Mammary epithelial cell (primary cell): ENCODE measurements around the gene TOP3A.

Experiments
- EZH2 ChIP-seq: IDR thresholded peaks from 2 replicates; pipeline ENCODE4 v1.6.1; 2012; ENCODE audit warnings: low read length, inconsistent platforms, borderline replicate concordance
- TF ChIP-seq, protein P1 (sequence below), 2 donors: IDR thresholded peaks in 1 of 2; conservative IDR thresholded peaks in 1 of 2; 2 replicates each; pipeline ENCODE4 v1.5.1; 2011 to 2012; ENCODE audit warnings: inconsistent platforms in 2 of 2, low read length in 2 of 2, mild to moderate bottlenecking in 2 of 2, control low read depth in 1 of 2, low read depth in 1 of 2; ENCODE audit not compliant: insufficient read depth in 1 of 2; ENCODE audit errors: extremely low read depth in 1 of 2

DNA sequence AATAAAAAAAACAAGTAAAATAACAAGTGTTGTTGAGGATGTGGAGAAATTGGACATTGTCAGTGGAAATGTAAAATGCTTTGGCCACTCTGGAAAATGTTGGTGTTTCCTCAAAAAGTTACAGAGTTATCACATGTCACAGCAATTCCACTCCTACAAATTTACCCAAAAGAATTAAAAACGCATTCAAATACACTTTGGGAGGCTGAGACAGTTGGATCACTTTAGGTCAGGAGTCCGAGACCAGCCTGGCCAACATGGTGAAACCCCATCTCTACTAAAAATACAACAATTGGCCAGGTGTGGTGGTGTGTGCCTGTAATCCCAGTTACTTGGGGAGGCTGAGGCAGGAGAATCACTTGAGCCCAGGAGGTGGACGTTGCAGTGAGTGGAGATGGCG, 5.6 kb downstream of the TOP3A start:
- TF ChIP-seq, protein P1, sequence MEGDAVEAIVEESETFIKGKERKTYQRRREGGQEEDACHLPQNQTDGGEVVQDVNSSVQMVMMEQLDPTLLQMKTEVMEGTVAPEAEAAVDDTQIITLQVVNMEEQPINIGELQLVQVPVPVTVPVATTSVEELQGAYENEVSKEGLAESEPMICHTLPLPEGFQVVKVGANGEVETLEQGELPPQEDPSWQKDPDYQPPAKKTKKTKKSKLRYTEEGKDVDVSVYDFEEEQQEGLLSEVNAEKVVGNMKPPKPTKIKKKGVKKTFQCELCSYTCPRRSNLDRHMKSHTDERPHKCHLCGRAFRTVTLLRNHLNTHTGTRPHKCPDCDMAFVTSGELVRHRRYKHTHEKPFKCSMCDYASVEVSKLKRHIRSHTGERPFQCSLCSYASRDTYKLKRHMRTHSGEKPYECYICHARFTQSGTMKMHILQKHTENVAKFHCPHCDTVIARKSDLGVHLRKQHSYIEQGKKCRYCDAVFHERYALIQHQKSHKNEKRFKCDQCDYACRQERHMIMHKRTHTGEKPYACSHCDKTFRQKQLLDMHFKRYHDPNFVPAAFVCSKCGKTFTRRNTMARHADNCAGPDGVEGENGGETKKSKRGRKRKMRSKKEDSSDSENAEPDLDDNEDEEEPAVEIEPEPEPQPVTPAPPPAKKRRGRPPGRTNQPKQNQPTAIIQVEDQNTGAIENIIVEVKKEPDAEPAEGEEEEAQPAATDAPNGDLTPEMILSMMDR (conservative IDR thresholded peaks at IDR 0.05 in 1 of 2, IDR thresholded peaks at IDR 0.05 in 1 of 2; ENCODE audit: extremely low read depth in 1 of 2, insufficient read depth in 1 of 2, low read depth in 1 of 2, low read length in 2 of 2) = no peak
- TF ChIP-seq EZH2 = no peak
